GF-D8 (cell line): Measurements from ENCODE around the gene EIF4E1B.
A peak's percentile ranks its signal among the peaks of the same experiment; 100 is the strongest.

Experiments
- DNase-seq: peaks from one replicate; lab custom pipeline; 2025; lab: John Stamatoyannopoulos, UW

EIF4E1B gene

GRCh38 chr5:176691524-176691923, 61.0 kb downstream of the EIF4E1B start:
- no peak for DNase-seq

DNA sequence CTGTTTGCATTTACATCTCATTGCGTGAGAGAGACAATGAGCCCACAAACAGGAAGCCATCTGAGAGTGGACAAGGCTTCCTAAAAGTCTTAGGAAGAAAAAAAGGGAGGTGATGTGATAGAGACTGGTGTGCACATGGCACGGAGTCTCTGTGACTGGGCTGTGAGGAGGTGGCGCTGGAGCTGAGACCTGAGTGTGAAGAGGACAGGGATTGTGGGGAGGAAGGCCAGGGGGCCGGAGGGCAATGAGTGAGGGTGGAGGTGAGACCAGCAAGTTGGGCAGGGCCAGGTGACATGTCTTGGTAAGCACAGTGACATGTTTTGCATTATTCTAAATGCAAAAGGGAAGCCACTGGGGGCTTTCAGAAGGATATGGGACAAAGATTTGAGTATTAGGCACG, 61.9 kb downstream of the EIF4E1B start:
- DNase-seq = no peak

- no peak for DNase-seq
These were observed 62.5 kb downstream of the EIF4E1B start for GRCh38 chr5:176692839-176693476.

DNA sequence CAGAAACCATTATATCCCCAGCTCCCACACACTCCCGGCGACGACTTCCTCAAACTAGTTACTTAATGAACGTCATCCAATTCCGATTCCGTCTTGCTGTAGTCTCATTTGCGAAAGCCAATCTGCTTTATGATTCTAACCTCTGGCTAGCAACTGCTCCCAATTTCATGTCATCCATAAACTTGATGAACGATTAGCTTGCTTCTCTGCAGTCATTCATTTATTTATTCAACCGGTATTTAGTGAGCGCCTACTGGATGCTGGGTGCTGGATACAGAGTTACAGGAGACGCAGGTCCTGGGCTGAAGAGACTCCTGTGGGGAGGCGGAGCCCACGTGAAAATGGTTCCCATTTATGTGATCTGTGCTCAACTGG, 63.0 kb downstream of the EIF4E1B start:
- peak; percentile 53 for DNase-seq

GRCh38 chr5:176694146-176694545, 63.7 kb downstream of the EIF4E1B start:
- DNase-seq = no peak

- no peak for DNase-seq
These were observed 64.2 kb downstream of the EIF4E1B start for GRCh38 chr5:176694631-176695030.

DNA sequence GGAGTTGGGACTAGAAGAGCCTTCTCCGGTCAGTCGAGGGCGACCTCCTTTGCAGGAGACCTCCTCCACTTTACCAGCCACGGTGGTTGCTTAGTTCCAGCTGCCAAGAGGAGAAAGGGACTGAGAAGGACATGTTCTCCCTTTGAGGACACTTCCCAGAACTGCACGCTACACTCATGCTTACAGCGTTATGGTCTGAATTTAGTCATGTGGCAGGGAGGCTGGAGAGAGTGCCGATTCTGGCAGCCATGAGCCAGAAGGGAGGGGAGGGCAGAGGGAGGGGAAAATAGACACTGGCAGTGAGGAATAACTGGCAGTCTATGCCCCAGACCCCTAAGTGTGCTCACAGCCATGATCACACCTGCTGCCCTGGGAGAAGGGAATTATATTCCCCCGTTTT, 64.6 kb downstream of the EIF4E1B start:
- DNase-seq = no peak
